ENCODE measurements around the gene TRIM65.

DNA sequence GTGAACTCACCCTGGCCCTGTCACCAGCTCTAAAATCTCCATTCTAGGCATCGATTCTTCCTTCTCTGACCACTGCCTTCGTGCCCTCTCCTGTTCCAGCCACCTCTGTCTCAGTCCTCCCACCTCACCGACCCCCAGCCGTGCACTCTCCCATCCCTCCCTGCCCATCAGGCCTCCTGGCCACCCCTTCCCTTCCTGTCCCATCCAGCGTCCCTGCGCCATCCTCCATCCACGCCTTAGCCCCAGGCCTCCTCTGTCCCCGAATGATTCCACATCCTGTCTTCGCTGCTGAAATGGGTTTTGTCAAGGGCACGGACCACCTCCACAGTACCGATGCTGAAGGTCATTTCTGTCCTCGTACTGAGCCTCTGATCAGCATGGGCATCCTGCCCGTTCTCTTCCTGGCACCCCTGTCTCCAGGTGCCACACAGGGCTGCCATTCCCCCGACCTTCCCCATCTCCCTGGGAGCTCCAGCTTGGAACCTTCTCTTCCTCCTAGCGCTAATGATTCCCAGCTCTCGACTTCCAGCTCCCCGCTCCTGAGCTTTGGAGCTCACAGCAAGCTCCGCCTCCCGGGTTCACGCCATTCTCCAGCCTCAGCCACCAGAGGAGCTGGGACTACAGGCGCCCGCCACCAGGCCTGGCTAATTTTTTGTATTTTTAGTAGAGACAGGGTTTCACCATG lies 2.6 kb downstream of the TRIM65 start:
- TF ChIP-seq, protein P1, sequence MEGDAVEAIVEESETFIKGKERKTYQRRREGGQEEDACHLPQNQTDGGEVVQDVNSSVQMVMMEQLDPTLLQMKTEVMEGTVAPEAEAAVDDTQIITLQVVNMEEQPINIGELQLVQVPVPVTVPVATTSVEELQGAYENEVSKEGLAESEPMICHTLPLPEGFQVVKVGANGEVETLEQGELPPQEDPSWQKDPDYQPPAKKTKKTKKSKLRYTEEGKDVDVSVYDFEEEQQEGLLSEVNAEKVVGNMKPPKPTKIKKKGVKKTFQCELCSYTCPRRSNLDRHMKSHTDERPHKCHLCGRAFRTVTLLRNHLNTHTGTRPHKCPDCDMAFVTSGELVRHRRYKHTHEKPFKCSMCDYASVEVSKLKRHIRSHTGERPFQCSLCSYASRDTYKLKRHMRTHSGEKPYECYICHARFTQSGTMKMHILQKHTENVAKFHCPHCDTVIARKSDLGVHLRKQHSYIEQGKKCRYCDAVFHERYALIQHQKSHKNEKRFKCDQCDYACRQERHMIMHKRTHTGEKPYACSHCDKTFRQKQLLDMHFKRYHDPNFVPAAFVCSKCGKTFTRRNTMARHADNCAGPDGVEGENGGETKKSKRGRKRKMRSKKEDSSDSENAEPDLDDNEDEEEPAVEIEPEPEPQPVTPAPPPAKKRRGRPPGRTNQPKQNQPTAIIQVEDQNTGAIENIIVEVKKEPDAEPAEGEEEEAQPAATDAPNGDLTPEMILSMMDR (IDR thresholded peaks at IDR 0.05; ENCODE audit: poor library complexity): no peak
- TF ChIP-seq EZH2 (IDR thresholded peaks at IDR 0.05; ENCODE audit: borderline replicate concordance) (no peak), EZH2phosphoT487 (IDR thresholded peaks at IDR 0.05; ENCODE audit: low read depth, severe bottlenecking, unreplicated experiment) (no peak)

Data from hepatocyte (in vitro differentiated cells).